Measurements from ENCODE around the gene VGLL4. TPM values are rescaled to one million over a fixed set of nuclear protein-coding genes. Genes with fewer than 3 reads are reported as not detected.

Gene VGLL4
- total RNA-seq, 2 donors from 2014 or later = 47.5 to 49.7 TPM

- H3K9me3 Mint-ChIP-seq = no peaks in the 10 kb centered on the region
- no peak overlapping the region for H3K4me3 Mint-ChIP-seq
- WGBS, 2 experiments (ENCODE audit: insufficient coverage in 1 of 2, insufficient read length in 1 of 2) = 71 to 79% methylated on average over 5 to 10 of the region's 10 CpGs
- H3K36me3 Mint-ChIP-seq (ENCODE audit: low read depth) = peaks cover 18% of the 10 kb centered on the region
- TF ChIP-seq CTCF (conservative IDR thresholded peaks at IDR 0.05) = no peak
- peak; percentile 40 for DNase-seq
- Histone ChIP-seq H3K4me1 (ENCODE audit: control insufficient read depth, insufficient read depth, low read length) (peaks cover 6% of the 10 kb centered on the region), H3K27me3 (ENCODE audit: control insufficient read depth, insufficient read depth, low read length, poor library complexity, severe bottlenecking) (no peaks in the 10 kb centered on the region), H3K9ac (ENCODE audit: extremely low read depth, low read length, poor library complexity, severe bottlenecking) (no peak overlapping the region), H3K27ac (ENCODE audit: low read depth, low read length) (peak overlapping the region; percentile 29), H3K4me3 (ENCODE audit: low read length) (no peak overlapping the region), H3K9me3 (ENCODE audit: control insufficient read depth, low read length) (peaks cover 6% of the 10 kb centered on the region), H3K36me3 (ENCODE audit: control insufficient read depth, insufficient read depth, low read length) (peaks cover 20% of the 10 kb centered on the region)
- peaks cover 38% of the 10 kb centered on the region for H3K4me1 Mint-ChIP-seq
- H3K27ac Mint-ChIP-seq = no peak overlapping the region
- H3K27me3 Mint-ChIP-seq (ENCODE audit: insufficient read depth) = no peaks in the 10 kb centered on the region
Observed at GRCh38 chr3:11583638-11584046, 60.1 kb downstream of the VGLL4 start.

GRCh38 chr3:11583235-11583634 is 60.5 kb downstream of the VGLL4 start:
- H3K27me3 Mint-ChIP-seq (ENCODE audit: insufficient read depth) = no peaks in the 10 kb centered on the region
- Histone ChIP-seq H3K9me3 (ENCODE audit: control insufficient read depth, low read length) (peaks cover 6% of the 10 kb centered on the region), H3K36me3 (ENCODE audit: control insufficient read depth, insufficient read depth, low read length) (peaks cover 20% of the 10 kb centered on the region), H3K4me3 (ENCODE audit: low read length) (peak overlapping the region; percentile 80), H3K9ac (ENCODE audit: extremely low read depth, low read length, poor library complexity, severe bottlenecking) (no peak overlapping the region), H3K27ac (ENCODE audit: low read depth, low read length) (peak overlapping the region; percentile 92), H3K27me3 (ENCODE audit: control insufficient read depth, insufficient read depth, low read length, poor library complexity, severe bottlenecking) (no peaks in the 10 kb centered on the region), H3K4me1 (ENCODE audit: control insufficient read depth, insufficient read depth, low read length) (peaks cover 6% of the 10 kb centered on the region)
- peaks cover 34% of the 10 kb centered on the region for H3K4me1 Mint-ChIP-seq
- no peak overlapping the region for H3K27ac Mint-ChIP-seq
- peaks cover 18% of the 10 kb centered on the region for H3K36me3 Mint-ChIP-seq (ENCODE audit: low read depth)
- H3K9me3 Mint-ChIP-seq = no peaks in the 10 kb centered on the region
- no peak overlapping the region for H3K4me3 Mint-ChIP-seq
- no peak for TF ChIP-seq CTCF (conservative IDR thresholded peaks at IDR 0.05)
- no peak for DNase-seq

- WGBS, 2 experiments (ENCODE audit: insufficient coverage in 1 of 2, insufficient read length in 1 of 2) = 18% methylated on average over 13 of the region's 13 CpGs; no CpG with 5 or more reads in 1 of the 2 experiments
- peak overlapping the region; percentile 58 for H3K9ac ChIP-seq (ENCODE audit: extremely low read depth, low read length, poor library complexity, severe bottlenecking)
Observed at GRCh38 chr3:11582191-11582968, 61.3 kb downstream of the VGLL4 start.

More at GRCh38 chr3:11582191-11582968, 61.3 kb downstream of the VGLL4 start:
- Histone ChIP-seq H3K4me3 (ENCODE audit: low read length) (peak overlapping the region; percentile 80), H3K9me3 (ENCODE audit: control insufficient read depth, low read length) (peaks cover 6% of the 10 kb centered on the region), H3K27me3 (ENCODE audit: control insufficient read depth, insufficient read depth, low read length, poor library complexity, severe bottlenecking) (no peaks in the 10 kb centered on the region), H3K27ac (ENCODE audit: low read depth, low read length) (peak overlapping the region; percentile 92), H3K36me3 (ENCODE audit: control insufficient read depth, insufficient read depth, low read length) (peaks cover 18% of the 10 kb centered on the region), H3K4me1 (ENCODE audit: control insufficient read depth, insufficient read depth, low read length) (peaks cover 6% of the 10 kb centered on the region)
- Mint-ChIP-seq H3K4me3 (peak overlapping the region; percentile 55), H3K27ac (peak overlapping the region; percentile 86), H3K9me3 (no peaks in the 10 kb centered on the region), H3K4me1 (peaks cover 32% of the 10 kb centered on the region), H3K36me3 (ENCODE audit: low read depth) (peaks cover 19% of the 10 kb centered on the region), H3K27me3 (ENCODE audit: insufficient read depth) (no peaks in the 10 kb centered on the region)
- peak; percentile 81 for DNase-seq
- TF ChIP-seq CTCF (conservative IDR thresholded peaks at IDR 0.05) = no peak
